ENCODE results near the gene YTHDF1. TPM values are rescaled to one million over a fixed set of nuclear protein-coding genes. Genes with fewer than 3 reads are reported as not detected.

The YTHDF1 gene
- polyA plus RNA-seq, 1 experiment, result 22.4 TPM

GRCh38 chr20:63175038-63175895, 40.7 kb downstream of the YTHDF1 start:
- H3K9me3 ChIP-seq (ENCODE audit: control insufficient read depth, insufficient read depth, low read length), result no peaks in the 10 kb centered on the region; the same call in 1 of the 2 replicates
- no peak overlapping the region for H3K27ac ChIP-seq (ENCODE audit: low read depth, low read length)
- no peak for DNase-seq (ENCODE audit: low read depth, low spot score)
- H3K4me3 ChIP-seq (ENCODE audit: low read depth, low read length), result no peak overlapping the region
- H3K27me3 ChIP-seq (ENCODE audit: control insufficient read depth, insufficient read depth, low read length), result peaks cover 75% of the 10 kb centered on the region
- CTCF ChIA-PET, result no interaction called here
- TF ChIP-seq, protein P1, sequence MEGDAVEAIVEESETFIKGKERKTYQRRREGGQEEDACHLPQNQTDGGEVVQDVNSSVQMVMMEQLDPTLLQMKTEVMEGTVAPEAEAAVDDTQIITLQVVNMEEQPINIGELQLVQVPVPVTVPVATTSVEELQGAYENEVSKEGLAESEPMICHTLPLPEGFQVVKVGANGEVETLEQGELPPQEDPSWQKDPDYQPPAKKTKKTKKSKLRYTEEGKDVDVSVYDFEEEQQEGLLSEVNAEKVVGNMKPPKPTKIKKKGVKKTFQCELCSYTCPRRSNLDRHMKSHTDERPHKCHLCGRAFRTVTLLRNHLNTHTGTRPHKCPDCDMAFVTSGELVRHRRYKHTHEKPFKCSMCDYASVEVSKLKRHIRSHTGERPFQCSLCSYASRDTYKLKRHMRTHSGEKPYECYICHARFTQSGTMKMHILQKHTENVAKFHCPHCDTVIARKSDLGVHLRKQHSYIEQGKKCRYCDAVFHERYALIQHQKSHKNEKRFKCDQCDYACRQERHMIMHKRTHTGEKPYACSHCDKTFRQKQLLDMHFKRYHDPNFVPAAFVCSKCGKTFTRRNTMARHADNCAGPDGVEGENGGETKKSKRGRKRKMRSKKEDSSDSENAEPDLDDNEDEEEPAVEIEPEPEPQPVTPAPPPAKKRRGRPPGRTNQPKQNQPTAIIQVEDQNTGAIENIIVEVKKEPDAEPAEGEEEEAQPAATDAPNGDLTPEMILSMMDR (IDR thresholded peaks at IDR 0.05; ENCODE audit: low read depth, low read length), result no peak
- POLR2A ChIA-PET, result no interaction called here

- ChIA-PET POLR2A (no interaction called here), CTCF (no interaction called here)
- Histone ChIP-seq H3K27ac (ENCODE audit: low read depth, low read length) (no peak overlapping the region), H3K27me3 (ENCODE audit: control insufficient read depth, insufficient read depth, low read length) (peaks cover 71% of the 10 kb centered on the region), H3K4me3 (ENCODE audit: low read depth, low read length) (no peak overlapping the region), H3K9me3 (ENCODE audit: control insufficient read depth, insufficient read depth, low read length) (no peaks in the 10 kb centered on the region; the same call in 1 of the 2 replicates)
- TF ChIP-seq, protein P1 (IDR thresholded peaks at IDR 0.05; ENCODE audit: low read depth, low read length), result no peak
- no peak for DNase-seq (ENCODE audit: low read depth, low spot score)
Measured at GRCh38 chr20:63174309-63175037, 41.5 kb downstream of the YTHDF1 start.

DNA sequence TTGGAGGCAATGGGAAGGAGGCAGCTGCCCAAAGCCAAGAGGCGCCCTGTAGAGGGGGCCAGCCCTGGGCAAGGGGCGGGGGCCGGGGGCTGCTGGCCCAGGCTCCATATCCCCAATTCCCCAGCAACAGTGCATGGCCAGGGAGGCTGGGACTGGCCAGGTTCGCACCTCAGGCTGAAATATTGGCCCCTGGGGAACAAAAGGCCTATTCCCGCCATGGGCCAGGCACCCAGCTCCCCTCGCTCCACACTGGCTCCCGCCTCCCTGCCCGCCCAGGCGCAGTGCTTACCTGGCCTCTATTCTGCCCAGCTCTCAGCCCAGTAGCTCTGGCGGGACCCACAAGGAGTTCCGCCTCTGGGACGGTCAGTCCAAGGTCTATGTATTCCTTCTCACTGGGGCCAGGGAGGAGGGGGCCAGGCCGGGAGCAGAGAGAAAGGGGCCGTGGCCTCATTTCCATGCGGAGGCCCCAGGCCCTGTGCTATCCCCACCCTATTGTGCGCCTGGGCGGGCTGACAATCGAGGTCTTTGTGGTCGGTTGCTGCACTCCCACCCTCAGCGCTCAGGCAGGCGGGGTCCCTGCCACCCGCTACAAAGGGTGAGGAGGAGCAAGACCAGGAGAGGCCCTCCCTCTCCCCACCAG, 42.3 kb downstream of the YTHDF1 start:
- TF ChIP-seq, protein P1 (IDR thresholded peaks at IDR 0.05; ENCODE audit: low read depth, low read length), result no peak
- ChIA-PET CTCF (no interaction called here), POLR2A (no interaction called here)
- DNase-seq (ENCODE audit: low read depth, low spot score), result no peak
- H3K27ac ChIP-seq (ENCODE audit: low read depth, low read length), result no peak overlapping the region
- H3K9me3 ChIP-seq (ENCODE audit: control insufficient read depth, insufficient read depth, low read length), result no peaks in the 10 kb centered on the region; the same call in 1 of the 2 replicates
- H3K27me3 ChIP-seq (ENCODE audit: control insufficient read depth, insufficient read depth, low read length), result peaks cover 68% of the 10 kb centered on the region
- no peak overlapping the region for H3K4me3 ChIP-seq (ENCODE audit: low read depth, low read length)

GRCh38 chr20:63172726-63173125, 43.2 kb downstream of the YTHDF1 start:
- TF ChIP-seq, protein P1 (IDR thresholded peaks at IDR 0.05; ENCODE audit: low read depth, low read length), result peak; percentile 11; the same call in 1 of the 2 replicates
- POLR2A ChIA-PET, result no interaction called here
- Histone ChIP-seq H3K4me3 (ENCODE audit: low read depth, low read length) (no peak overlapping the region), H3K9me3 (ENCODE audit: control insufficient read depth, insufficient read depth, low read length) (no peaks in the 10 kb centered on the region; the same call in 1 of the 2 replicates), H3K27ac (ENCODE audit: low read depth, low read length) (no peak overlapping the region), H3K27me3 (ENCODE audit: control insufficient read depth, insufficient read depth, low read length) (peaks cover 63% of the 10 kb centered on the region)
- no peak for DNase-seq (ENCODE audit: low read depth, low spot score)
- CTCF ChIA-PET, result no interaction called here
